Measurements from ENCODE around the gene ERBB4.

ERBB4 gene

DNA sequence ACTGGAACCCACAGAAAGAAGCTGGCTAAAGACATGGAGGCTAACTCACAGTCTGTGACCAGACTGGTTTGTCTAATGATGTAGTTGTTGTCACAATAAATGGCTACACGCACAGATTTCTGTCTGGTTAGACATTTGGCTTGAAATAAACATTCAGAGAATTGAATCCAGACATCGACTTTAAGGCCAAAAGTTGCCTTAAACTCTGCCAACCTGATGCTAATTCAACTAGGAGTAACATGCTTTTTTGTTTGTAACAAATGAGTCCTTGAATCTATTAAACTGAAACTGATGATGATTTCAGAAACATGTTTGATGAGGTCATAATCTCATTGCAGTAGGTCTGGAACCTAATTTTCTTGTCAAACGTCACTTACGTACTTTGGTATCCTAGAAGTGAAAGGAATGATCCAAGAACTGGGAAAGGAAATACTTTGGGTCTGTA is 123.8 kb downstream of the ERBB4 start:
- no peak overlapping the region for H3K27ac ChIP-seq
- TF ChIP-seq CTCF (conservative IDR thresholded peaks at IDR 0.05) = no peak

GRCh38 chr2:212409560-212409959 is 129.0 kb downstream of the ERBB4 start:
- H3K27ac ChIP-seq = no peak overlapping the region
- TF ChIP-seq CTCF (conservative IDR thresholded peaks at IDR 0.05) = no peak

- no peak overlapping the region for H3K27ac ChIP-seq
- no peak for TF ChIP-seq CTCF (conservative IDR thresholded peaks at IDR 0.05)
Observed at GRCh38 chr2:212408524-212408923, 130.1 kb downstream of the ERBB4 start.

DNA sequence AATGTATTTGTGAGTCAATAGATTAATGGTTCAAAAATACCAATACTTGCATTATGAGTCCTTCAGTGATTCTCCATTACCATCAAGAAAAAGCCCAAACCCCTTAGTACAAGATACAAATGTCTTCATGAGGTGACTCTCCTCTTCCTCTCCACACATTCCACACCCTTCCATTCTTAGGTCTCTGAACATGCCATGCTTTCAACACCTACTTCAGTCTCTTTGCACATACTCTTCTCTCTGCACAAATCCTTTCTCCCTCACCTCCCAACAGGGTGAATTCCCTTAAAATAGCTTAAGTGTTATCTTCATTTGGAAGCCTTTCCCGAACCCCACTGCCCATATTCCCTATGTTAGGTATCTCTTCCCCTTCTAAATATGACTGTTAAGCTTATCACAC is 131.9 kb downstream of the ERBB4 start:
- no peak overlapping the region for H3K27ac ChIP-seq
- TF ChIP-seq CTCF (conservative IDR thresholded peaks at IDR 0.05) = no peak

DNA sequence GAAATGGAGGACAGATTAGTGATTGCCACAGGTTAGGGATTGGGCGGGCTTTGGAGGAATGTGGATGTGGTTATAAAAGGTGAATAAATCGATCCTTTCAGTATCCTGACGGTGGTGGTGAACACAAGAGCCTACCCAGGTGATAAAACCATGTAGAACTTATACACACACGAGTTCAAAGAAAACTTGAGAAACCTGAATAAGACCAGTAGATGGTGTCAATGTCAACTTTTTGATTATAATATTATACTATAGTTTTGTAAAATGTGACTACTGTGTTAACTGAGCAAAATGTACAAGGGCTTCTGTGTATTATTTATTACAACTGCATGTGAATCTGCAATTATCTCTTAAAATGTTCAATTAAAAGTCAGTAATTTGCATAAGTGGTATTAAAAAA is 136.3 kb downstream of the ERBB4 start:
- no peak for TF ChIP-seq CTCF (conservative IDR thresholded peaks at IDR 0.05)
- H3K27ac ChIP-seq = no peak overlapping the region

DNA sequence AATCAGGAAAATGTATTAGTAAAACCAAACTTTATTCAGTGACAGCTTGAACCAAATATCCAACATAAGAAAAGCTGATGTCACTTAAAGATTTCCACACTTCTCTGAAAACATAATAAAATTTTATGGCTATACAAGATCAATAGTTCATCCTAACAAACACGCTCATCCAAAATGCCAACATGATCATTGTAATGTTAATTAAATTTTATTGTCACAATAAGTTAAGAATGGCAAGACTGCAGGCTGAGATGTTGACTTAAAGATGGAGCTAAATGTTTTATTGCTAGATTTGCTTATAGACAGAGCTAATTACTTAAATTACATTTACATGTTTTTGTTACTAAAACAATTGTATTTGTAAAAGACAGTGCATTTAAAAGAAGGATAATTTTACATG is 140.3 kb downstream of the ERBB4 start:
- no peak for TF ChIP-seq CTCF (conservative IDR thresholded peaks at IDR 0.05)
- no peak overlapping the region for H3K27ac ChIP-seq

- H3K27ac ChIP-seq = no peak overlapping the region
- TF ChIP-seq CTCF (conservative IDR thresholded peaks at IDR 0.05) = no peak
Observed at GRCh38 chr2:212392544-212392943, 146.1 kb downstream of the ERBB4 start.

GRCh38 chr2:212392043-212392442 is 146.6 kb downstream of the ERBB4 start:
- no peak for TF ChIP-seq CTCF (conservative IDR thresholded peaks at IDR 0.05)
- H3K27ac ChIP-seq = no peak overlapping the region

Measured in VCaP (cell line).